Hepatocyte (in vitro differentiated cells): ENCODE measurements around the gene ZDBF2. TPM values are rescaled to one million over a fixed set of nuclear protein-coding genes. Genes with fewer than 3 reads are reported as not detected.

ENCODE experiments used
- DNase-seq: peaks from one replicate; pipeline ENCODE4 v3.0.0-alpha.2; 2016; ENCODE audit warnings: low spot score
- H2AFZ ChIP-seq: fragments of 200-600 bp; sonication (generic); 2 replicates; pipeline ENCODE4 v1.6.0; 2016; ENCODE audit warnings: antibody characterized with exemption, mild to moderate bottlenecking
- H3K27ac ChIP-seq: fragments of 200-600 bp; sonication (generic); 2 replicates; pipeline ENCODE4 v1.5.1; 2016; ENCODE audit warnings: mild to moderate bottlenecking
- H3K27me3 ChIP-seq: fragments of 200-600 bp; sonication (generic); 2 replicates; pipeline ENCODE4 v1.6.1; 2016
- H3K36me3 ChIP-seq: fragments of 200-600 bp; sonication (generic); replicated peaks from 2 replicates; pipeline ENCODE4 v1.5.1; 2016; ENCODE audit warnings: low read depth; ENCODE audit not compliant: insufficient read depth
- H3K4me1 ChIP-seq: fragments of 200-600 bp; sonication (generic); 2 replicates; pipeline ENCODE4 v1.5.1; 2016; ENCODE audit warnings: mild to moderate bottlenecking, moderate library complexity; ENCODE audit not compliant: insufficient read depth
- H3K4me2 ChIP-seq: fragments of 200-600 bp; sonication (generic); 2 replicates; pipeline ENCODE4 v1.6.0; 2016
- H3K4me3 ChIP-seq: fragments of 200-600 bp; sonication (generic); 2 replicates; pipeline ENCODE4 v1.5.1; 2016; ENCODE audit warnings: mild to moderate bottlenecking
- H3K79me2 ChIP-seq: fragments of 200-600 bp; sonication (generic); 2 replicates; pipeline ENCODE4 v1.6.0; 2017; ENCODE audit warnings: mild to moderate bottlenecking
- H3K9me2 ChIP-seq: fragments of 200-600 bp; sonication (generic); replicated peaks from 2 replicates; pipeline ENCODE4 v1.6.0; 2017; ENCODE audit warnings: mild to moderate bottlenecking; ENCODE audit not compliant: insufficient read depth
- H3K9me3 ChIP-seq: fragments of 200-600 bp; sonication (generic); 2 replicates; pipeline ENCODE4 v1.5.1; 2016; ENCODE audit warnings: low read depth, mild to moderate bottlenecking
- H4K20me1 ChIP-seq: fragments of 200-600 bp; sonication (generic); 2 replicates; pipeline ENCODE4 v1.6.0; 2016; ENCODE audit warnings: mild to moderate bottlenecking; ENCODE audit not compliant: insufficient read depth, poor library complexity, severe bottlenecking
- EZH2 ChIP-seq: fragments of 200-600 bp; sonication (generic); IDR thresholded peaks from 2 replicates; pipeline ENCODE4 v1.6.1; 2016; ENCODE audit warnings: antibody characterized with exemption, mild to moderate bottlenecking, borderline replicate concordance
- EZH2phosphoT487 ChIP-seq: fragments of 200-600 bp; sonication (generic); IDR thresholded peaks from one replicate; pipeline ENCODE4 v1.6.1; 2018; ENCODE audit warnings: antibody characterized with exemption, mild to moderate bottlenecking, low read depth, moderate library complexity; ENCODE audit not compliant: unreplicated experiment, severe bottlenecking
- WGBS: methylation state at CpG from one replicate; pipeline ENCODE4 v1.1.6; 2016; ENCODE audit warnings: low lambda C conversion rate; ENCODE audit errors: missing lambda C conversion rate; 5-methylcytosine and 5-hydroxymethylcytosine counted together
- polyA plus RNA-seq: library from polyadenylated mRNA; unstranded; fragments of >200 nt; fragmentation: Nextera tagmentation; extraction: Ambion mirVana; gene quantifications from 2 replicates; pipeline ENCODE4 v1.2.1, GENCODE V29; 2016
- total RNA-seq: library from RNA; depleted of rRNA; stranded (reverse); fragments of >200 nt; gene quantifications from 2 replicates; pipeline ENCODE4 v1.2.3, GENCODE V29; 2014
- TF ChIP-seq, protein P1 (sequence below): fragments of 200-600 bp; sonication (generic); IDR thresholded peaks from 2 replicates; pipeline ENCODE4 v1.5.1; 2016; ENCODE audit warnings: antibody characterized with exemption, mild to moderate bottlenecking; ENCODE audit not compliant: poor library complexity

The ZDBF2 gene
- total and polyA plus RNA-seq, 2 experiments from 2014 or later, result 3.4 to 14.0 TPM

DNA sequence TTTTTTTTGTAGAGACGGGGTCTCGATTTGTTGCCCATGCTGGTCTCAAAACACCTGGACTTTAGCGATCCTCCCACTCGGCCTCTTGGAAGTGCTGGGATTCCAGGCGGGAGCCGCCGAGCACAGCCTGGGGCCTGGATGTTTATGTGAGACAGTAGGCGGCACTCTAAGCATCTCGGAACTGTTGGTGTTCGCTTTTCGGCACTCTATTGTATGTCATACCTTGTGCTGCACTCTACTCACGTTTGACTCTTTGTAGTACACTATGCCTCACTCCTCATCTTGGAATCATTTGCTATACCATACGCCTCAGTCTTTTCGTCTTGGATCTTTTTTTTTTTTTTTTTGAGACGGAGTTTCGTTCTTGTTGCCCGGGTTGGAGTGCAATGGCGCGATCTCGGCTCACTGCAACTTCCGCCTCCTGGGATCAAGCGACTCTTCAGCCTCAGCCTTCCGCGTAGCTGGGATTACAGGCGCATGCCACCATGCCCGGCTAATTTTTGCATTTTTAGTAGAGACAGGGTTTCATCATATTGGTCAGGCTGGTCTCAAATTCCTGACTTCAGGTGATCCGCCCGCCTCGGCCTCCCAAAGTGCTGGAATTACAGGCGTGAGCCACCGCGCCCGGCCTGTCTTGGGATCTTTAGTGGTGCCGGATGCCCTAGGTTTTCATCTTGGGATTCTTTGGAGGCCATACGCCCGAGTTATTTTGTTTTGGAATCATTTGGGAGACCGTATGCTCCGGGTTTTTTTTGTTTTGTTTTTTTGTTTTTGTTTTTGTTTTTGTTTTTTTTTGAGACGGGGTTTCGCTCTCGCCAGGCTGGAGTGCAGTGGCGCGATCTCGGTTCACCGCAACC, 24.2 kb upstream of the ZDBF2 start:
- H4K20me1 ChIP-seq, result no peaks in the 10 kb centered on the region
- TF ChIP-seq, protein P1, sequence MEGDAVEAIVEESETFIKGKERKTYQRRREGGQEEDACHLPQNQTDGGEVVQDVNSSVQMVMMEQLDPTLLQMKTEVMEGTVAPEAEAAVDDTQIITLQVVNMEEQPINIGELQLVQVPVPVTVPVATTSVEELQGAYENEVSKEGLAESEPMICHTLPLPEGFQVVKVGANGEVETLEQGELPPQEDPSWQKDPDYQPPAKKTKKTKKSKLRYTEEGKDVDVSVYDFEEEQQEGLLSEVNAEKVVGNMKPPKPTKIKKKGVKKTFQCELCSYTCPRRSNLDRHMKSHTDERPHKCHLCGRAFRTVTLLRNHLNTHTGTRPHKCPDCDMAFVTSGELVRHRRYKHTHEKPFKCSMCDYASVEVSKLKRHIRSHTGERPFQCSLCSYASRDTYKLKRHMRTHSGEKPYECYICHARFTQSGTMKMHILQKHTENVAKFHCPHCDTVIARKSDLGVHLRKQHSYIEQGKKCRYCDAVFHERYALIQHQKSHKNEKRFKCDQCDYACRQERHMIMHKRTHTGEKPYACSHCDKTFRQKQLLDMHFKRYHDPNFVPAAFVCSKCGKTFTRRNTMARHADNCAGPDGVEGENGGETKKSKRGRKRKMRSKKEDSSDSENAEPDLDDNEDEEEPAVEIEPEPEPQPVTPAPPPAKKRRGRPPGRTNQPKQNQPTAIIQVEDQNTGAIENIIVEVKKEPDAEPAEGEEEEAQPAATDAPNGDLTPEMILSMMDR, result peak; percentile 24
- TF ChIP-seq EZH2 (no peak), EZH2phosphoT487 (no peak)
- H2AFZ ChIP-seq, result peak overlapping the region; percentile 52
- H3K9me3 ChIP-seq, result no peaks in the 10 kb centered on the region
- no peaks in the 10 kb centered on the region for H3K4me1 ChIP-seq
- H3K4me3 ChIP-seq, result no peak overlapping the region
- H3K36me3 ChIP-seq, result no peaks in the 10 kb centered on the region
- no peak overlapping the region for H3K27ac ChIP-seq
- DNase-seq, result peak; percentile 33
- H3K79me2 ChIP-seq, result no peaks in the 10 kb centered on the region
- WGBS, result 58% methylated on average over 44 of the region's 45 CpGs
- peaks cover 49% of the 10 kb centered on the region for H3K27me3 ChIP-seq
- no peaks in the 10 kb centered on the region for H3K9me2 ChIP-seq
- H3K4me2 ChIP-seq, result peak overlapping the region; percentile 73

DNA sequence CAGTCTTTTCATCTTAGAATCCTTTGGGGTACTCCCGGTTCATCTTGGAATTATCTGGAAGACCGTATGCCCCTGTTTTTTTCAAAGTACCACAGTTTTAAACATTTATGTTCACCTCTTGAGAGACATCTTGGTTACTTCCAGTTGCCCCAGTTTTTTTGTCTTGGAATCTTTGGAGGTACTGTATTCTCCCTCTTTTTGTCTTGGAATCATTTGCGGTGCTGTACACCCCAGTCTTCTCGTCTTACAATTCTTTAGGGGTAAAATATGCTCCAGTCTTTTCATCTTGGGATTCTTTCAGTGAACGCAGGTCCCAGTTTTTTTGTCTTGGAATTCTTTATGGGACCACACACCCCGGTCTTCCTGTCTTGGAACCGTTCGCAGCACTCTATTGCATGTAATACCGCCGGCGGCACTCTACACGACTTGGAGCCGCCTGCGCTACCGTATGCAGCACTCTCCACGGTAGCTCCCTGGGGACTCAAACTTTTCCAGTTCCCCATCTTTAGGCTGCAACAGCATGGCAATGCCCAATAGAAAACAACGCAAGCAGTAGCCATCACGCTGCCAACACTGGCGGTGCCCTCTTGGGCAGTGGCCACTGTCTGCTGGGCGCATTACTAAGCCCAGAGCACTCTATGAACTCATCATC, 21.2 kb upstream of the ZDBF2 start:
- Histone ChIP-seq H4K20me1 (no peaks in the 10 kb centered on the region), H3K4me2 (no peak overlapping the region), H3K79me2 (no peaks in the 10 kb centered on the region), H3K4me1 (no peaks in the 10 kb centered on the region), H2AFZ (no peak overlapping the region), H3K4me3 (no peak overlapping the region), H3K9me2 (no peaks in the 10 kb centered on the region), H3K27ac (no peak overlapping the region), H3K27me3 (peaks cover 63% of the 10 kb centered on the region), H3K36me3 (no peaks in the 10 kb centered on the region), H3K9me3 (no peaks in the 10 kb centered on the region)
- WGBS, result 48% methylated on average over 20 of the region's 20 CpGs
- TF ChIP-seq EZH2 (peak; percentile 18), EZH2phosphoT487 (no peak)
- no peak for DNase-seq

DNA sequence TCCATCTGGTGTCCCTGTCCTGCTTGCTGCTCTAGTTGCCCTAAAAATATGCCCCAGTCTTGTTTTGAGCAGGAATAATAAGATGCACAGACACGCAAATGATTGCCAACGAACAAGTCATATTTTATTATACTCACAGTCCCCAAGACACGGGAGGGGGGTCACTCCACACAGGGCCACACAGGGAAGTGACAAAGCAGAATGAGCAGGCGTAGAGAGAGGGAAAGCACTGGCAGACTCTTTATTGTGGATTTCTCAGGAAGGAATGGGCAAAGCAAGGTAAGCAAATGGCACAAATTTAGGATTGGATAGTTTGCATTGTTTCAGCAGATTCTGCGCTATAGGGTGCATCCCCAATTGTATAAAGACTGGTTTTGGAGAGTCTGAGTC, 20.7 kb upstream of the ZDBF2 start:
- no peaks in the 10 kb centered on the region for H3K36me3 ChIP-seq
- H3K9me2 ChIP-seq, result no peaks in the 10 kb centered on the region
- H3K27ac ChIP-seq, result no peak overlapping the region
- no peaks in the 10 kb centered on the region for H3K9me3 ChIP-seq
- no peaks in the 10 kb centered on the region for H3K79me2 ChIP-seq
- no peak overlapping the region for H2AFZ ChIP-seq
- peaks cover 67% of the 10 kb centered on the region for H3K27me3 ChIP-seq
- no peak overlapping the region for H3K4me3 ChIP-seq
- 47% methylated on average over 5 of the region's 5 CpGs for WGBS
- H3K4me2 ChIP-seq, result no peak overlapping the region
- TF ChIP-seq EZH2phosphoT487 (no peak), EZH2 (no peak)
- TF ChIP-seq, protein P1, result no peak
- H3K4me1 ChIP-seq, result no peaks in the 10 kb centered on the region
- no peak for DNase-seq
- no peaks in the 10 kb centered on the region for H4K20me1 ChIP-seq

DNA sequence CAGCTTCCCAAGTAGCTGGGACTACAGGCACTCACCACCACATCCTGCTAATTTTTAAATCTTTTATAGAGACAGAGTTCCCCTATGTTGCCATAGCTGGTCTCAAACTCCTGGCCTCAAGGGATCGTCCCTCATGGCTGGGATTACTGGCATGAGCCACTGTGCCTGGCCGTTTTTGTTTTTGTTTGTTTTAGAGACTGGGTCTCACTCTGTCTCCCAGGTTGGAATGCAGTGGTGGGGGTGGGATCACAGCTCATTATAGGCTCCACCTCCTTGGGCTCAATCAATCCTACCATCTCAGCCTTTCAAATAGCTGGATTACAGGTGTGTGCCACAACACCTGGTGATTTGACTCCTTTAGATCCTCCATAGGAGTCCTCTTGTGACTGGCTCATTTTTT, 19.5 kb upstream of the ZDBF2 start:
- no peaks in the 10 kb centered on the region for H3K9me2 ChIP-seq
- 21% methylated on average over 2 of the region's 2 CpGs for WGBS
- no peaks in the 10 kb centered on the region for H3K4me1 ChIP-seq
- no peak overlapping the region for H3K27ac ChIP-seq
- H3K79me2 ChIP-seq, result no peaks in the 10 kb centered on the region
- no peak overlapping the region for H3K4me3 ChIP-seq
- no peaks in the 10 kb centered on the region for H3K9me3 ChIP-seq
- H3K27me3 ChIP-seq, result peaks cover 80% of the 10 kb centered on the region
- H3K4me2 ChIP-seq, result no peak overlapping the region
- H4K20me1 ChIP-seq, result no peaks in the 10 kb centered on the region
- TF ChIP-seq, protein P1, result no peak
- TF ChIP-seq EZH2phosphoT487, result no peak
- no peak for TF ChIP-seq EZH2
- no peak overlapping the region for H2AFZ ChIP-seq
- no peaks in the 10 kb centered on the region for H3K36me3 ChIP-seq
- no peak for DNase-seq
